Ovary (tissue), 9 donors: ENCODE measurements around the gene PDE4D. TPM values are rescaled to one million over a fixed set of nuclear protein-coding genes. Genes with fewer than 3 reads are reported as not detected.

ENCODE experiments used
- DNase-seq, 5 donors: peaks; one replicate each; pipeline ENCODE4 v3.0.0-alpha.2; 2019 to 2020
- H3K27ac ChIP-seq, 2 donors: fragments of 200-600 bp; one replicate each; pipeline versions ENCODE4 v1.5.1 to v1.8.0; 2019 to 2022
- H3K27me3 ChIP-seq: fragments of 200-600 bp; one replicate; pipeline ENCODE4 v1.8.0; 2022
- H3K36me3 ChIP-seq: fragments of 200-600 bp; sonication (generic); one replicate; pipeline ENCODE4 v1.5.1; 2019
- H3K4me1 ChIP-seq: one replicate; pipeline ENCODE4 v1.8.1; 2013; ENCODE audit warnings: mild to moderate bottlenecking, moderate library complexity; ENCODE audit not compliant: insufficient read depth
- H3K4me3 ChIP-seq: fragments of 200-600 bp; sonication (generic); one replicate; pipeline ENCODE4 v1.5.1; 2017
- H3K9me3 ChIP-seq, 2 donors: fragments of 200-600 bp in 1 of 2; sonication (generic) in 1 of 2; one replicate each; pipeline versions ENCODE4 v1.5.1 to v1.8.1; 2013 to 2019; ENCODE audit warnings: mild to moderate bottlenecking in 1 of 2, moderate library complexity in 1 of 2
- CTCF ChIP-seq, 3 donors: fragments of 450-650 bp in 2 of 3; fragments of 200-600 bp in 1 of 3; IDR thresholded peaks; one replicate each; pipeline versions ENCODE4 v1.5.1 to v1.8.0; 2016 to 2022; ENCODE audit warnings: antibody characterized with exemption in 3 of 3, mild to moderate bottlenecking in 1 of 3
- EP300 ChIP-seq: sonication (generic); formaldehyde crosslinking; IDR thresholded peaks from one replicate; pipeline ENCODE4 v1.6.1; 2017; ENCODE audit warnings: antibody characterized with exemption
- POLR2A ChIP-seq: fragments of 450-650 bp; IDR thresholded peaks from one replicate; pipeline ENCODE4 v1.6.1; 2017; ENCODE audit warnings: antibody characterized with exemption, mild to moderate bottlenecking, moderate library complexity
- WGBS, 3 donors: extraction: QIAGEN DNeasy Blood & Tissue Kit in 1 of 3; methylation state at CpG; one replicate each; pipeline versions ENCODE4 v1.1.5 to v1.1.7; 2013 to 2017; 5-methylcytosine and 5-hydroxymethylcytosine counted together
- intact Hi-C, 4 donors: fragments of 100-400 bp; cut with DNase I; formaldehyde crosslinking; loops; one replicate each; pipeline versions ENCODE4 v1.11.0 to v1.15.1; 2022 to 2023
- polyA plus RNA-seq, 2 donors: library from polyadenylated mRNA; stranded (reverse); fragments of 200-250 nt in 1 of 2; fragments of 350-450 nt in 1 of 2; fragmentation: Illumina TruSeq in 1 of 2; extraction: RNeasy Lipid Tissue Mini Kit (QIAGEN cat#74804) in 1 of 2; gene quantifications; one replicate each; pipeline ENCODE4 v1.2.3, GENCODE V29; 2013 to 2014
- total RNA-seq, 7 donors: library from RNA; depleted of rRNA in 2 of 7; stranded (reverse); fragments of >200 nt in 2 of 7; fragmentation: NEBNext Ultra II Directional in 3 of 7; extraction: Animal tissue kit (Norgen Biotek cat#: 25700) in 3 of 7; gene quantifications; one replicate each; pipeline versions ENCODE4 v1.1.0 to v1.2.4, GENCODE V29; 2016 to 2023
- donor health status: DM: no; HTN: no; CAD: no; lungs with moderate emphysema.
- donor health status: DM: no; HTN: no; CAD: no.
- donor health status: Bipolar disorder and iron deficiency.
- donor health status: DM: yes; HTN: yes; CAD: no.
- donor health status: DM: no; HTN: no; CAD: no.
- donor health status: DM: yes; HTN: yes; CAD: no.

The PDE4D gene
- total and polyA plus RNA-seq, 9 donors = 1.3 to 67.6 (median 8.4) TPM

GRCh38 chr5:59661954-59662615, 231.4 kb downstream of the PDE4D start:
- Histone ChIP-seq H3K4me3 (no peak overlapping the region), H3K36me3 (no peaks in the 10 kb centered on the region), H3K9me3 (no peaks in the 10 kb centered on the region), H3K4me1 (no peaks in the 10 kb centered on the region), H3K27ac (no peak overlapping the region), H3K27me3 (no peaks in the 10 kb centered on the region)
- WGBS, 3 donors = 53 to 57% (median 54%) methylated on average over 4 of the region's 4 CpGs
- TF ChIP-seq CTCF (IDR thresholded peaks at IDR 0.05) (no peak), POLR2A (no peak), EP300 (no peak)
- no peak for DNase-seq
- intact Hi-C loops = no loop called here

GRCh38 chr5:59661311-59661710, 232.2 kb downstream of the PDE4D start:
- Histone ChIP-seq H3K36me3 (no peaks in the 10 kb centered on the region), H3K9me3 (no peaks in the 10 kb centered on the region), H3K4me1 (no peaks in the 10 kb centered on the region), H3K4me3 (no peak overlapping the region), H3K27me3 (no peaks in the 10 kb centered on the region), H3K27ac (no peak overlapping the region)
- intact Hi-C loops = no loop called here
- WGBS, 3 donors = 94 to 96% (median 95%) methylated on average over 1 of the region's 1 CpG
- no peak for TF ChIP-seq EP300
- no peak for TF ChIP-seq POLR2A
- no peak for TF ChIP-seq CTCF (IDR thresholded peaks at IDR 0.05)
- DNase-seq = no peak

GRCh38 chr5:59660737-59661136, 232.8 kb downstream of the PDE4D start:
- Histone ChIP-seq H3K4me1 (no peaks in the 10 kb centered on the region), H3K36me3 (no peaks in the 10 kb centered on the region), H3K4me3 (no peak overlapping the region), H3K27ac (no peak overlapping the region), H3K9me3 (no peaks in the 10 kb centered on the region), H3K27me3 (no peaks in the 10 kb centered on the region)
- 0 to 5% (median 0%) methylated on average over 1 of the region's 1 CpG for WGBS, 3 donors
- TF ChIP-seq EP300 (no peak), CTCF (IDR thresholded peaks at IDR 0.05) (no peak), POLR2A (no peak)
- DNase-seq = no peak
- intact Hi-C loops = no loop called here

GRCh38 chr5:59656351-59657254, 236.9 kb downstream of the PDE4D start:
- 74 to 83% (median 79%) methylated on average over 5 of the region's 5 CpGs for WGBS, 3 donors
- intact Hi-C loops = no loop called here

More at GRCh38 chr5:59656351-59657254, 236.9 kb downstream of the PDE4D start:
- H3K4me3 ChIP-seq = no peak overlapping the region
- H3K4me1 ChIP-seq = no peaks in the 10 kb centered on the region
- no peaks in the 10 kb centered on the region for H3K27me3 ChIP-seq
- no peak overlapping the region for H3K27ac ChIP-seq
- no peaks in the 10 kb centered on the region for H3K36me3 ChIP-seq
- no peaks in the 10 kb centered on the region for H3K9me3 ChIP-seq
- TF ChIP-seq POLR2A (no peak), EP300 (no peak), CTCF (IDR thresholded peaks at IDR 0.05) (no peak)
- DNase-seq = no peak
